Measurements from ENCODE around the gene ARHGAP4.

GRCh38 chrX:153883163-153883843, 42.8 kb downstream of the ARHGAP4 start:
- TF ChIP-seq EP300 (IDR thresholded peaks at IDR 0.05) (no peak), POLR2A (IDR thresholded peaks at IDR 0.05) (no peak)
- TF ChIP-seq, protein P1, sequence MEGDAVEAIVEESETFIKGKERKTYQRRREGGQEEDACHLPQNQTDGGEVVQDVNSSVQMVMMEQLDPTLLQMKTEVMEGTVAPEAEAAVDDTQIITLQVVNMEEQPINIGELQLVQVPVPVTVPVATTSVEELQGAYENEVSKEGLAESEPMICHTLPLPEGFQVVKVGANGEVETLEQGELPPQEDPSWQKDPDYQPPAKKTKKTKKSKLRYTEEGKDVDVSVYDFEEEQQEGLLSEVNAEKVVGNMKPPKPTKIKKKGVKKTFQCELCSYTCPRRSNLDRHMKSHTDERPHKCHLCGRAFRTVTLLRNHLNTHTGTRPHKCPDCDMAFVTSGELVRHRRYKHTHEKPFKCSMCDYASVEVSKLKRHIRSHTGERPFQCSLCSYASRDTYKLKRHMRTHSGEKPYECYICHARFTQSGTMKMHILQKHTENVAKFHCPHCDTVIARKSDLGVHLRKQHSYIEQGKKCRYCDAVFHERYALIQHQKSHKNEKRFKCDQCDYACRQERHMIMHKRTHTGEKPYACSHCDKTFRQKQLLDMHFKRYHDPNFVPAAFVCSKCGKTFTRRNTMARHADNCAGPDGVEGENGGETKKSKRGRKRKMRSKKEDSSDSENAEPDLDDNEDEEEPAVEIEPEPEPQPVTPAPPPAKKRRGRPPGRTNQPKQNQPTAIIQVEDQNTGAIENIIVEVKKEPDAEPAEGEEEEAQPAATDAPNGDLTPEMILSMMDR (IDR thresholded peaks at IDR 0.05) = no peak

Measured in tibial nerve (tissue), 4 donors.